Measurements from ENCODE around the gene DPP8.
A peak's percentile ranks its signal among the peaks of the same experiment; 100 is the strongest.

Gene DPP8

DNA sequence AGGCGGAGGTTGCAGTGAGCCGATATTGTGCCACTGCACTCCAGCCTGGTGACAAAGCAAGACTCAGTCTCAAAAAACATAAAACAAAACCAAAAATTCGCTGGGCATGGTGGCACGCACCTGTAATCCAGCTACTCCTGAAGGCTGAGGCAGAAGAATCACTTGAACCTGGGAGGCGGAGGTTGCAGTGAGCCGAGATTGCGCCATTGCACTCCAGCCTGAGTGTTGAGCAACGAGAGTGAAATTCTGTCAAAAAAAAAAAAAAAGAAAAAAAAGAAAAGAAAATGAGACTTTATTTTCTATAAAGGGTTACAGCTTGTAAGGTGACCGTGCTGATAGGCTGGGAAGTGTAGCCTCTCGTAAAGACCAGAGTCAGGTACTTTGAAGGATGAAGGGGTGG lies 6.7 kb upstream of the DPP8 start:
- Histone ChIP-seq H3K9me3 (ENCODE audit: control insufficient read depth, insufficient read depth, low read depth, low read length) (no peaks in the 10 kb centered on the region), H3K4me1 (ENCODE audit: control insufficient read depth, insufficient read depth, low read length) (0 out of 2 replicates have a peak, but pooled peaks cover 6% of the 10 kb centered on the region), H3K36me3 (ENCODE audit: control insufficient read depth, insufficient read depth, low read length) (no peaks in the 10 kb centered on the region), H3K27ac (ENCODE audit: low read depth, low read length) (no peak overlapping the region), H3K9ac (ENCODE audit: low read length) (no peak overlapping the region), H3K4me3 (ENCODE audit: low read depth, low read length) (no peak overlapping the region), H3K27me3 (ENCODE audit: control insufficient read depth, insufficient read depth, low read length) (no peaks in the 10 kb centered on the region)

GRCh38 chr15:65521350-65521749 lies 3.9 kb upstream of the DPP8 start:
- 0 out of 2 replicates have a peak, but pooled peaks cover 4% of the 10 kb centered on the region for H3K36me3 ChIP-seq (ENCODE audit: control insufficient read depth, insufficient read depth, low read length)
- no peak overlapping the region for H3K9ac ChIP-seq (ENCODE audit: low read length)
- no peak overlapping the region for H3K4me3 ChIP-seq (ENCODE audit: low read depth, low read length)
- no peaks in the 10 kb centered on the region for H3K9me3 ChIP-seq (ENCODE audit: control insufficient read depth, insufficient read depth, low read depth, low read length)
- H3K27ac ChIP-seq (ENCODE audit: low read depth, low read length) = no peak overlapping the region
- no peaks in the 10 kb centered on the region for H3K27me3 ChIP-seq (ENCODE audit: control insufficient read depth, insufficient read depth, low read length)
- H3K4me1 ChIP-seq (ENCODE audit: control insufficient read depth, insufficient read depth, low read length) = peaks cover 8% of the 10 kb centered on the region

GRCh38 chr15:65518633-65519285 lies 1.3 kb upstream of the DPP8 start:
- no peaks in the 10 kb centered on the region for H3K27me3 ChIP-seq (ENCODE audit: control insufficient read depth, insufficient read depth, low read length)
- peaks cover 18% of the 10 kb centered on the region for H3K36me3 ChIP-seq (ENCODE audit: control insufficient read depth, insufficient read depth, low read length)
- no peak overlapping the region for H3K9ac ChIP-seq (ENCODE audit: low read length)
- H3K27ac ChIP-seq (ENCODE audit: low read depth, low read length) = no peak overlapping the region
- no peaks in the 10 kb centered on the region for H3K9me3 ChIP-seq (ENCODE audit: control insufficient read depth, insufficient read depth, low read depth, low read length)
- H3K4me3 ChIP-seq (ENCODE audit: low read depth, low read length) = no peak overlapping the region
- peaks cover 9% of the 10 kb centered on the region for H3K4me1 ChIP-seq (ENCODE audit: control insufficient read depth, insufficient read depth, low read length)

DNA sequence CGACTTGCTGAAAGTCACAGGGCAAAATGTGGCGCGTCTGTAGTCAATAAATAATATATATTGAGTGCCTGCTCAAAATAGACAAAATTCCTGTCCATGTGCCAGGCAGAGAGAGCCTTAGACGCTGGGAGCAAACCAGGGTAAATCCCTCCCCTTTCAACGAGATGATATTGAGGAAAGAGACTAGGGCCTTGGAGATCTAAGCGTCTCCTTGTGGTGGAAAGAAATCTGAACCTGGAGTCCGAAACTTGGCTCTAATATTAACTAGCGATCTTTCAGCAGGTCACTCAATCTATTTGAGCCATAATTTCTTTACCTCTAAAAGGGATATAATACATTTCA lies 348 bp upstream of the DPP8 start:
- peak overlapping the region; percentile 98 for H3K4me3 ChIP-seq (ENCODE audit: low read depth, low read length)
- H3K27me3 ChIP-seq (ENCODE audit: control insufficient read depth, insufficient read depth, low read length) = no peaks in the 10 kb centered on the region
- peaks cover 19% of the 10 kb centered on the region for H3K36me3 ChIP-seq (ENCODE audit: control insufficient read depth, insufficient read depth, low read length)
- no peaks in the 10 kb centered on the region for H3K9me3 ChIP-seq (ENCODE audit: control insufficient read depth, insufficient read depth, low read depth, low read length)
- H3K4me1 ChIP-seq (ENCODE audit: control insufficient read depth, insufficient read depth, low read length) = peaks cover 9% of the 10 kb centered on the region
- H3K27ac ChIP-seq (ENCODE audit: low read depth, low read length) = no peak overlapping the region
- no peak overlapping the region for H3K9ac ChIP-seq (ENCODE audit: low read length)

DNA sequence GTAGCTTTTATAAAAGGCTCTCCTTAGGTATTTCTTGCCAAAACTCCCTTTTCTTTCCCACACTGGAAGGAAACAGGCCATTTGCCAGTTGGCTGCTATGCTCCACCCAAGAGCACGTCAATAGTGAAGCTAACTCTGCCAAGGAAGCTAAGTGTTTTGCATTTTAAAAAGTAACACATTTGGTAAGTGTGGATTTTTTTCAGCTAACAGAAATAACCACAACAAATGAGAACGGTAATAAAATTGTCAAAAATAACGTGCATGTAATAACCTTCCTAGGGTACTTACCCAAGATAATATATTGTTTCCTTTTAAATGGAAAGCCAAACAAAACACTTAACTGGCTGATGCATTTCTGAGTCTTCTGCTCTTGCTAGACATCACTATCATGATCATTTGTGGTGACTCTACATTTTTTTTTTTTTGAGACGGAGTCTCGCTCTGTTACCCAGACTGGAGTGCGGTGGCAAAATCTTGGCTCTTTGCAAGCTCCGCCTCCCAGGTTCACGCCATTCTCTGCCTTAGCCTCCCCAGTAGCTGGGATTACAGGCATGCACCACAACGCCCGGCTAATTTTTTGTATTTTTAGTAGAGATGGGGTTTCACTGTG lies 4.6 kb downstream of the DPP8 start:
- H3K27me3 ChIP-seq (ENCODE audit: control insufficient read depth, insufficient read depth, low read length) = no peaks in the 10 kb centered on the region
- H3K36me3 ChIP-seq (ENCODE audit: control insufficient read depth, insufficient read depth, low read length) = peaks cover 61% of the 10 kb centered on the region
- H3K9me3 ChIP-seq (ENCODE audit: control insufficient read depth, insufficient read depth, low read depth, low read length) = no peaks in the 10 kb centered on the region
- H3K4me1 ChIP-seq (ENCODE audit: control insufficient read depth, insufficient read depth, low read length) = peaks cover 8% of the 10 kb centered on the region
- no peak overlapping the region for H3K4me3 ChIP-seq (ENCODE audit: low read depth, low read length)
- no peak overlapping the region for H3K9ac ChIP-seq (ENCODE audit: low read length)
- no peak overlapping the region for H3K27ac ChIP-seq (ENCODE audit: low read depth, low read length)

DNA sequence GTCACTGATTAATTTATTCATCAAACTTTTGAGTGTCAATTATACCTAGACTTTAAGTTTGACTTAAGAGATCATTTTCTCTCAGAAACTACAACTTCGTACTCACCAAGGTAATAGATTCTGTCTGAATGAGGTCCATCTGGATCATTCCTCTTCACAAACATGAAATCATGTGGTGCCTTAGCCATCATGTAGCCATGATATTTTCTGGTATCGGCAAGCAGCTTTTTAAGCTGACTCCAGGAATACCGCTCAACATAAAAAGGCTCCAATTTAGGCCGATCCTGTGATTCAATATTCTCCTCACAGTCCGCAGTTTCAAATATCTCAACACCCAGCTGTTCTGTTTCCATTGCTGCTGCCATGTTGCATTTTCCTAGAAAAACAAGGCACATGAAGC lies 5.3 kb downstream of the DPP8 start:
- no peak overlapping the region for H3K4me3 ChIP-seq (ENCODE audit: low read depth, low read length)
- peaks cover 64% of the 10 kb centered on the region for H3K36me3 ChIP-seq (ENCODE audit: control insufficient read depth, insufficient read depth, low read length)
- H3K9ac ChIP-seq (ENCODE audit: low read length) = no peak overlapping the region
- H3K27me3 ChIP-seq (ENCODE audit: control insufficient read depth, insufficient read depth, low read length) = no peaks in the 10 kb centered on the region
- no peaks in the 10 kb centered on the region for H3K9me3 ChIP-seq (ENCODE audit: control insufficient read depth, insufficient read depth, low read depth, low read length)
- H3K4me1 ChIP-seq (ENCODE audit: control insufficient read depth, insufficient read depth, low read length) = peaks cover 6% of the 10 kb centered on the region; the same call in 1 of the 2 replicates
- H3K27ac ChIP-seq (ENCODE audit: low read depth, low read length) = no peak overlapping the region

DNA sequence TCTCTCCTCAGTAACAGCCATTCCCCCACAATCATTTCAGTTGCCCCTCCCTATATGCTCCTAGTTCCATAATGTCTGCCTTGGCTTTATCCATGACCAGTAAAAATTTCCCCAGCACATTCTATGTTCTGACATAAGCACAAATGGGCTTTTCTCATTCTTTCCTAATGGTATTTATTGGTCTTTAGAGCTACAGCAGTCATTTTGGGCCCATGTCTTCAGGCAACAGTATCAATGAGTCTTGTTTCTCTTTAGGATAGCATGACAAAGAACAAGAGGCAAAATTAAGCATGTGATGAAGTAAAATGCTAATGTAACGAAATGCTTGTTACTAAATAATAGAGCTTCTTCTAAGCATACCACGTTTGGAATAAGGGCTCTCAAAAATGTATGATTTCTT lies 8.2 kb downstream of the DPP8 start:
- Histone ChIP-seq H3K4me1 (ENCODE audit: control insufficient read depth, insufficient read depth, low read length) (no peaks in the 10 kb centered on the region), H3K27me3 (ENCODE audit: control insufficient read depth, insufficient read depth, low read length) (no peaks in the 10 kb centered on the region), H3K36me3 (ENCODE audit: control insufficient read depth, insufficient read depth, low read length) (peaks cover 73% of the 10 kb centered on the region), H3K4me3 (ENCODE audit: low read depth, low read length) (no peak overlapping the region), H3K27ac (ENCODE audit: low read depth, low read length) (no peak overlapping the region), H3K9me3 (ENCODE audit: control insufficient read depth, insufficient read depth, low read depth, low read length) (no peaks in the 10 kb centered on the region), H3K9ac (ENCODE audit: low read length) (no peak overlapping the region)

DNA sequence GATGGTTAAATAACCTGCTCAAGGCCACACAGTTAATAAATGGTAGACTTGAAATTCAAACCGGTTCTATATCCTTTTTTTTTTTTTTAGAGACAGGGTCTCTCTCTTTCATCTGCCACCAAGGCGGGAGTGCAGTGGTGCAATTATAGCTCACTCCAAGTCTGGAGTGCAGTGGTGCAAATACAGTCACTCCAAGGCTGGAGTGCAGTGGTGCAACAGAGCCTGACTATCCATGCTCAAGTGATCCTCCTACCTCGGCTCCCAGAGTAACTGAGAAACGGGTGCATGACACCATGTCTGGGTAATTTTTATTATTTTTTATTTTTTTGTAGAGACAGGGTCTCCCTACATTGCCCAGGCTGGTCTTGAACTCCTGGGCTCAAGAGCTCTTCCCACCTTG lies 23.4 kb downstream of the DPP8 start:
- H3K36me3 ChIP-seq (ENCODE audit: control insufficient read depth, insufficient read depth, low read length) = peaks cover 67% of the 10 kb centered on the region
- no peaks in the 10 kb centered on the region for H3K4me1 ChIP-seq (ENCODE audit: control insufficient read depth, insufficient read depth, low read length)
- no peaks in the 10 kb centered on the region for H3K27me3 ChIP-seq (ENCODE audit: control insufficient read depth, insufficient read depth, low read length)
- H3K9ac ChIP-seq (ENCODE audit: low read length) = no peak overlapping the region
- H3K27ac ChIP-seq (ENCODE audit: low read depth, low read length) = no peak overlapping the region
- H3K4me3 ChIP-seq (ENCODE audit: low read depth, low read length) = no peak overlapping the region
- H3K9me3 ChIP-seq (ENCODE audit: control insufficient read depth, insufficient read depth, low read depth, low read length) = no peaks in the 10 kb centered on the region

DNA sequence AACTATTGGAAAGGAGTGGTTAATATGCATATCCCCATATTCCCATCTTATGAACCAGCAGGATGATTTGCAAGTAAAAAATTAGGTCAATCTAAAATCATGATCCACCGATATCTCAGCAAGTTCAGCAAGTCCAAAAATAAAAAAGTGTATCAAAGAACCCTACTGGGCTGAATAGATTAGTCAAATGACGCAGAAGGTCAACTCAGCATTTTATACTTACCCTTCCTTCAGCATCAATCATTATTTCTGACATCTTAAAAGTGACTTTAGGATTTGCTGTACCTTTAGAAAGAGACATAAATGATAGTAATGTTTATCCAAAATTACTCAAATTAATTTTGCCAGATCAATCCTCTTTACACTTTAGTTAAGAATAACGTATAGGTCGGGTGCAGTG lies 32.6 kb downstream of the DPP8 start:
- H3K9me3 ChIP-seq (ENCODE audit: control insufficient read depth, insufficient read depth, low read depth, low read length) = no peaks in the 10 kb centered on the region
- H3K9ac ChIP-seq (ENCODE audit: low read length) = no peak overlapping the region
- H3K27ac ChIP-seq (ENCODE audit: low read depth, low read length) = no peak overlapping the region
- no peak overlapping the region for H3K4me3 ChIP-seq (ENCODE audit: low read depth, low read length)
- no peaks in the 10 kb centered on the region for H3K4me1 ChIP-seq (ENCODE audit: control insufficient read depth, insufficient read depth, low read length)
- peaks cover 72% of the 10 kb centered on the region for H3K36me3 ChIP-seq (ENCODE audit: control insufficient read depth, insufficient read depth, low read length)
- H3K27me3 ChIP-seq (ENCODE audit: control insufficient read depth, insufficient read depth, low read length) = no peaks in the 10 kb centered on the region

DNA sequence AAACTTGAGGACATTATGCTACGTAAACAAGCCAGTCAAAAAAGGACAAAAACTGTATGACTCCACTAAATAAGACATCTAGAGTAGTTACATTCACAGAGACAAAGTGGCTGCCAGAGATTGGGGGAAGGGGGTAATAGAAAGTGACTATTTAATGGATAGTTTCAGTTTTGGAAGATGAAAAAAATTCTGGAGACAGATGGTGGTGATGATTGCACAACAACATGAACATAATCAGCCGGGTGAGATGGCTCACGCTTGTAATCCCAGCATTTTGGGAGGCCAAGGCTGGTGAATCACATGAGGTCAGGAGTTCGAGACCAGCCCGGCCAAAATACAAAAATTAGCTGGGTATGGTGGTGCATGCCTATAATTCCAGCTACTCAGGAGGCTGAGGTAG lies 40.6 kb downstream of the DPP8 start:
- peaks cover 81% of the 10 kb centered on the region for H3K36me3 ChIP-seq (ENCODE audit: control insufficient read depth, insufficient read depth, low read length)
- no peaks in the 10 kb centered on the region for H3K4me1 ChIP-seq (ENCODE audit: control insufficient read depth, insufficient read depth, low read length)
- H3K9ac ChIP-seq (ENCODE audit: low read length) = no peak overlapping the region
- no peak overlapping the region for H3K27ac ChIP-seq (ENCODE audit: low read depth, low read length)
- no peak overlapping the region for H3K4me3 ChIP-seq (ENCODE audit: low read depth, low read length)
- H3K9me3 ChIP-seq (ENCODE audit: control insufficient read depth, insufficient read depth, low read depth, low read length) = no peaks in the 10 kb centered on the region
- H3K27me3 ChIP-seq (ENCODE audit: control insufficient read depth, insufficient read depth, low read length) = no peaks in the 10 kb centered on the region

- no peaks in the 10 kb centered on the region for H3K27me3 ChIP-seq (ENCODE audit: control insufficient read depth, insufficient read depth, low read length)
- no peak overlapping the region for H3K4me3 ChIP-seq (ENCODE audit: low read depth, low read length)
- H3K9me3 ChIP-seq (ENCODE audit: control insufficient read depth, insufficient read depth, low read depth, low read length) = no peaks in the 10 kb centered on the region
- H3K36me3 ChIP-seq (ENCODE audit: control insufficient read depth, insufficient read depth, low read length) = peaks cover 80% of the 10 kb centered on the region
- H3K27ac ChIP-seq (ENCODE audit: low read depth, low read length) = no peak overlapping the region
- no peaks in the 10 kb centered on the region for H3K4me1 ChIP-seq (ENCODE audit: control insufficient read depth, insufficient read depth, low read length)
- no peak overlapping the region for H3K9ac ChIP-seq (ENCODE audit: low read length)
These were observed 46.6 kb downstream of the DPP8 start for GRCh38 chr15:65470866-65471265.

Data from HUES6 (cell line).